IMR-90 (cell line): ENCODE data around the gene MFSD6L. TPM values are rescaled to one million over a fixed set of nuclear protein-coding genes. Genes with fewer than 3 reads are reported as not detected.

Experiments
- ATAC-seq: fragments of 200-7000 bp; cut with Tn5 transposase; 2 replicates; pipeline ENCODE4 v1.9.1; 2020; ENCODE audit warnings: low read depth, mild to moderate bottlenecking, moderate library complexity
- BruUV-seq: library from RNA; stranded (reverse); fragments of 400-500 nt; replicated peaks from 2 replicates; lab custom pipeline; 2021; lab: Mats Ljungman, UMichigan
- CTCF ChIA-PET: fragments of 300-600 bp; formaldehyde crosslinking; extraction: SDS; loops from one replicate; lab custom pipeline; 2021; ENCODE audit warnings: antibody characterized with exemption; lab: Yijun Ruan, JAX
- POLR2A ChIA-PET: fragments of 300-600 bp; sonication (Branson Sonifier 250); formaldehyde crosslinking; loops from one replicate; lab custom pipeline; 2022; ENCODE audit warnings: antibody characterized with exemption; ENCODE audit not compliant: unreplicated experiment; lab: Charles Lee
- DNase-seq: peaks from one replicate; pipeline ENCODE4 v3.0.0; 2013
- H2AFZ ChIP-seq: replicated peaks from 2 replicates; pipeline ENCODE3; 2013; ENCODE audit warnings: low read length, mild to moderate bottlenecking; ENCODE audit not compliant: poor library complexity
- H2AK5ac ChIP-seq: 2 replicates; pipeline ENCODE4 v1.6.1; 2013; ENCODE audit warnings: low read depth, low read length, inconsistent platforms
- H2AK9ac ChIP-seq: replicated peaks from 2 replicates; pipeline ENCODE3; 2013; ENCODE audit warnings: mild to moderate bottlenecking, low read depth, low read length, moderate library complexity; ENCODE audit not compliant: poor library complexity
- H2BK120ac ChIP-seq: 2 replicates; pipeline ENCODE4 v1.6.1; 2013; ENCODE audit warnings: low read depth, low read length, inconsistent platforms
- H2BK15ac ChIP-seq: 3 replicates; pipeline ENCODE4 v1.6.1; 2013; ENCODE audit warnings: low read depth, low read length, inconsistent platforms
- H2BK20ac ChIP-seq: 2 replicates; pipeline ENCODE4 v1.6.1; 2013; ENCODE audit warnings: low read depth, mild to moderate bottlenecking, inconsistent platforms, low read length, moderate library complexity
- H2BK5ac ChIP-seq: 2 replicates; pipeline ENCODE4 v1.6.1; 2013; ENCODE audit warnings: mild to moderate bottlenecking, low read depth, low read length, inconsistent platforms; ENCODE audit not compliant: poor library complexity, severe bottlenecking
- H3K14ac ChIP-seq: replicated peaks from 2 replicates; pipeline ENCODE4 v1.6.1; 2013; ENCODE audit warnings: low read depth, low read length, inconsistent platforms
- H3K18ac ChIP-seq: 2 replicates; pipeline ENCODE4 v1.6.1; 2013; ENCODE audit warnings: low read depth, low read length, control low read depth
- H3K23ac ChIP-seq: 2 replicates; pipeline ENCODE4 v1.6.1; 2013; ENCODE audit warnings: low read depth, low read length, inconsistent platforms
- H3K27ac ChIP-seq: 2 replicates; pipeline ENCODE4 v1.5.1; 2013; ENCODE audit warnings: mild to moderate bottlenecking, control low read depth, low read length; ENCODE audit not compliant: insufficient read depth
- H3K27me3 ChIP-seq: 2 replicates; pipeline ENCODE4 v1.6.1; 2013; ENCODE audit warnings: low read length; ENCODE audit not compliant: control insufficient read depth, insufficient read depth
- H3K36me3 ChIP-seq: 2 replicates; pipeline ENCODE4 v1.6.1; 2013; ENCODE audit warnings: low read length, mixed read lengths; ENCODE audit not compliant: control insufficient read depth, insufficient read depth
- H3K4ac ChIP-seq: 2 replicates; pipeline ENCODE4 v1.6.1; 2013; ENCODE audit warnings: low read depth, low read length, inconsistent platforms
- H3K4me1 ChIP-seq: 2 replicates; pipeline ENCODE4 v1.6.1; 2013; ENCODE audit warnings: low read length, mixed read lengths; ENCODE audit not compliant: control insufficient read depth, insufficient read depth
- H3K4me2 ChIP-seq: 2 replicates; pipeline ENCODE4 v1.6.1; 2013; ENCODE audit warnings: low read depth, mild to moderate bottlenecking, control low read depth, low read length, moderate library complexity
- H3K4me3 ChIP-seq: 2 replicates; pipeline ENCODE4 v1.5.1; 2013; ENCODE audit warnings: low read depth, mild to moderate bottlenecking, control low read depth, low read length, moderate library complexity; ENCODE audit not compliant: insufficient read depth
- H3K56ac ChIP-seq: 2 replicates; pipeline ENCODE4 v1.6.1; 2013; ENCODE audit warnings: low read length, inconsistent platforms; ENCODE audit not compliant: insufficient read depth; ENCODE audit errors: extremely low read depth
- H3K79me1 ChIP-seq, 2 experiments: 2 replicates each; pipeline ENCODE4 v1.6.1; 2013; ENCODE audit warnings: low read length in 2 of 2, inconsistent platforms in 1 of 2, low read depth in 1 of 2
- H3K9ac ChIP-seq: 2 replicates; pipeline ENCODE4 v1.6.1; 2013; ENCODE audit warnings: low read depth, low read length, control low read depth
- H3K9me1 ChIP-seq: 2 replicates; pipeline ENCODE4 v1.6.1; 2013; ENCODE audit warnings: low read length, inconsistent platforms; ENCODE audit not compliant: insufficient read depth
- H3K9me3 ChIP-seq: 2 replicates; pipeline ENCODE4 v1.6.1; 2013; ENCODE audit warnings: low read length; ENCODE audit not compliant: control insufficient read depth, insufficient read depth
- H4K20me1 ChIP-seq: 2 replicates; pipeline ENCODE4 v1.6.1; 2013; ENCODE audit warnings: low read length, inconsistent platforms; ENCODE audit not compliant: insufficient read depth
- H4K5ac ChIP-seq: 2 replicates; pipeline ENCODE4 v1.6.1; 2013; ENCODE audit warnings: mild to moderate bottlenecking, low read depth, low read length, control low read depth
- H4K8ac ChIP-seq, 2 experiments: 2 replicates each; pipeline ENCODE4 v1.6.1; 2013; ENCODE audit warnings: low read depth in 2 of 2, low read length in 2 of 2, control low read depth in 1 of 2, inconsistent platforms in 1 of 2
- H4K91ac ChIP-seq: 2 replicates; pipeline ENCODE4 v1.6.1; 2013; ENCODE audit warnings: low read depth, low read length, inconsistent platforms; ENCODE audit not compliant: insufficient read depth
- BHLHE40 ChIP-seq: fragments of 150-350 bp; IDR thresholded peaks from 2 replicates; pipeline ENCODE4 v1.6.1; 2016; ENCODE audit warnings: mild to moderate bottlenecking, low read depth, low read length
- CEBPB ChIP-seq: IDR thresholded peaks from 2 replicates; pipeline ENCODE4 v1.6.1; 2012; ENCODE audit warnings: low read depth, low read length, improper control_type of control experiment
- CHD1 ChIP-seq: IDR thresholded peaks from 2 replicates; pipeline ENCODE4 v1.6.1; 2012; ENCODE audit warnings: low read depth, low read length, improper control_type of control experiment
- CTCF ChIP-seq: conservative IDR thresholded peaks from 2 replicates; pipeline ENCODE4 v1.5.1; 2012; ENCODE audit warnings: mild to moderate bottlenecking, low read depth, low read length, improper control_type of control experiment
- FOS ChIP-seq: fragments of 150-350 bp; IDR thresholded peaks from 2 replicates; pipeline ENCODE4 v1.6.1; 2016; ENCODE audit warnings: low read depth, low read length
- MAZ ChIP-seq: IDR thresholded peaks from 2 replicates; pipeline ENCODE4 v1.6.1; 2012; ENCODE audit warnings: low read depth, mild to moderate bottlenecking, low read length, improper control_type of control experiment, moderate library complexity, borderline replicate concordance
- MXI1 ChIP-seq: IDR thresholded peaks from 2 replicates; pipeline ENCODE4 v1.6.1; 2012; ENCODE audit warnings: low read depth, mild to moderate bottlenecking, low read length, moderate library complexity, borderline replicate concordance
- NFE2L2 ChIP-seq: fragments of 150-350 bp; IDR thresholded peaks from 2 replicates; pipeline ENCODE4 v1.6.1; 2016; ENCODE audit warnings: low read depth, mild to moderate bottlenecking, low read length
- POLR2A ChIP-seq: IDR thresholded peaks from 2 replicates; pipeline ENCODE4 v1.6.1; 2012; ENCODE audit warnings: mild to moderate bottlenecking, low read depth, low read length
- RAD21 ChIP-seq: IDR thresholded peaks from 2 replicates; pipeline ENCODE4 v1.6.1; 2012; ENCODE audit warnings: low read length, improper control_type of control experiment
- RFX5 ChIP-seq: IDR thresholded peaks from 2 replicates; pipeline ENCODE4 v1.8.0; 2012; ENCODE audit warnings: low read depth, mild to moderate bottlenecking, low read length, moderate library complexity
- SMC3 ChIP-seq: fragments of 150-350 bp; IDR thresholded peaks from 2 replicates; pipeline ENCODE4 v1.6.1; 2016; ENCODE audit warnings: low read depth, mild to moderate bottlenecking, antibody characterized with exemption, low read length, moderate library complexity
- WGBS, 2 experiments: methylation state at CpG; one replicate each; pipeline versions ENCODE4 v1.1.5 to v1.1.7; 2013; ENCODE audit warnings: missing lambda C conversion rate in 2 of 2; ENCODE audit not compliant: insufficient read length in 1 of 2; ENCODE audit errors: extremely low coverage in 2 of 2; 5-methylcytosine and 5-hydroxymethylcytosine counted together
- dilution Hi-C: fragments of 300-500 bp; cut with HindIII; formaldehyde crosslinking; loops from one replicate; pipeline ENCODE4 v1.14.3; 2018; ENCODE audit warnings: low sequenced_read_pairs; ENCODE audit not compliant: unreplicated experiment
- in situ Hi-C: fragments of 300-500 bp; cut with MboI; formaldehyde crosslinking; loops from 3 replicates; pipeline ENCODE4 v1.14.3; 2019; ENCODE audit warnings: low sequenced_read_pairs, inconsistent platforms, mixed read lengths
- intact Hi-C: fragments of 100-400 bp; cut with micrococcal nuclease; formaldehyde crosslinking; loops from 2 replicates; pipeline ENCODE4 v1.10.0; 2022
- polyA plus RNA-seq, 3 experiments: library from polyadenylated mRNA; depleted of rRNA; stranded (reverse); fragments of >200 nt; gene quantifications; 2 replicates each; pipeline ENCODE4 v1.2.3, GENCODE V29; 2012; ENCODE audit warnings: low replicate concordance in 1 of 3
- total RNA-seq: library from RNA; depleted of rRNA; stranded (reverse); fragments of >200 nt; gene quantifications from 2 replicates; pipeline ENCODE4 v1.2.3, GENCODE V29; 2012
- TF ChIP-seq, protein P1 (sequence below): fragments of 150-350 bp; IDR thresholded peaks from 2 replicates; pipeline ENCODE4 v1.6.1; 2016; ENCODE audit warnings: low read depth, mild to moderate bottlenecking, low read length, moderate library complexity, borderline replicate concordance

The MFSD6L gene
- total and polyA plus RNA-seq, 2 of the 4 experiments (the other 2 are of a cell fraction): not detected

GRCh38 chr17:8818654-8819330 lies 19.6 kb upstream of the MFSD6L start:
- H3K56ac ChIP-seq: no peak overlapping the region
- no peak overlapping the region for H2BK20ac ChIP-seq
- H2BK15ac ChIP-seq: no peak overlapping the region
- H2AK5ac ChIP-seq: no peak overlapping the region
- H4K20me1 ChIP-seq: no peaks in the 10 kb centered on the region
- ChIA-PET CTCF (no interaction called here), POLR2A (no interaction called here)
- no peaks in the 10 kb centered on the region for H3K9me1 ChIP-seq
- H2AK9ac ChIP-seq: no peak overlapping the region
- H3K18ac ChIP-seq: no peak overlapping the region
- H3K14ac ChIP-seq: no peak overlapping the region
- ATAC-seq (no peak), DNase-seq (no peak)
- intact Hi-C loops (no loop called here), dilution Hi-C loops (no loop called here), in situ Hi-C loops (no loop called here)
- H3K36me3 ChIP-seq: no peaks in the 10 kb centered on the region
- no peaks in the 10 kb centered on the region for H3K9me3 ChIP-seq
- H3K4me3 ChIP-seq: no peak overlapping the region
- no peak overlapping the region for H3K4ac ChIP-seq
- no peaks in the 10 kb centered on the region for H3K4me1 ChIP-seq
- no CpG with 5 or more reads among the region's 3 CpGs for WGBS, 2 experiments
- no peak for TF ChIP-seq MAZ
- TF ChIP-seq CHD1: no peak
- TF ChIP-seq RFX5: no peak
- TF ChIP-seq RAD21: no peak
- TF ChIP-seq POLR2A: no peak
- no peak for TF ChIP-seq CTCF
- TF ChIP-seq, protein P1, sequence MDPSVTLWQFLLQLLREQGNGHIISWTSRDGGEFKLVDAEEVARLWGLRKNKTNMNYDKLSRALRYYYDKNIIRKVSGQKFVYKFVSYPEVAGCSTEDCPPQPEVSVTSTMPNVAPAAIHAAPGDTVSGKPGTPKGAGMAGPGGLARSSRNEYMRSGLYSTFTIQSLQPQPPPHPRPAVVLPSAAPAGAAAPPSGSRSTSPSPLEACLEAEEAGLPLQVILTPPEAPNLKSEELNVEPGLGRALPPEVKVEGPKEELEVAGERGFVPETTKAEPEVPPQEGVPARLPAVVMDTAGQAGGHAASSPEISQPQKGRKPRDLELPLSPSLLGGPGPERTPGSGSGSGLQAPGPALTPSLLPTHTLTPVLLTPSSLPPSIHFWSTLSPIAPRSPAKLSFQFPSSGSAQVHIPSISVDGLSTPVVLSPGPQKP: no peak
- TF ChIP-seq FOS: no peak
- no peak for TF ChIP-seq BHLHE40
- no peak for TF ChIP-seq NFE2L2
- no peak for TF ChIP-seq MXI1
- no peak for TF ChIP-seq SMC3
- no peak for TF ChIP-seq CEBPB
- no peaks in the 10 kb centered on the region for H3K79me1 ChIP-seq
- H4K91ac ChIP-seq: no peak overlapping the region
- no TSS peak for BruUV-seq
- no peak overlapping the region for H3K23ac ChIP-seq
- H3K27me3 ChIP-seq: no peaks in the 10 kb centered on the region
- no peak overlapping the region for H4K8ac ChIP-seq
- no peak overlapping the region for H3K9ac ChIP-seq
- H2AFZ ChIP-seq: peak overlapping the region; percentile 19
- no peak overlapping the region for H3K27ac ChIP-seq
- H4K5ac ChIP-seq: no peak overlapping the region
- no peak overlapping the region for H2BK120ac ChIP-seq
- no peak overlapping the region for H3K4me2 ChIP-seq
- no peak overlapping the region for H2BK5ac ChIP-seq
